ENCODE data around the gene SPTLC3. TPM values are rescaled to one million over a fixed set of nuclear protein-coding genes. Genes with fewer than 3 reads are reported as not detected.

Gene SPTLC3
- total and polyA plus RNA-seq, 2 experiments from 2014 or later = 0.52 to 0.66 TPM

- TF ChIP-seq ZNF462 (CRISPR knock-in tag; IDR thresholded peaks at IDR 0.05) = no peak
- TF ChIP-seq REST (IDR thresholded peaks at IDR 0.05; ENCODE audit: unreplicated experiment) = no peak
- TF ChIP-seq ZNF114 (CRISPR knock-in tag; IDR thresholded peaks at IDR 0.05) = no peak
Observed at GRCh38 chr20:13068336-13068735, 59.6 kb downstream of the SPTLC3 start (continued).

GRCh38 chr20:13081877-13082276 is 73.1 kb downstream of the SPTLC3 start:
- no peak for DNase-seq (ENCODE audit: low spot score)
- ATAC-seq = no peak
- TF ChIP-seq POLR2AphosphoS5 (IDR thresholded peaks at IDR 0.05; ENCODE audit: low read depth) (no peak), ZNF331 (CRISPR knock-in tag; IDR thresholded peaks at IDR 0.05; ENCODE audit: low read depth) (no peak), ZNF114 (CRISPR knock-in tag; IDR thresholded peaks at IDR 0.05) (no peak), EZH2 (IDR thresholded peaks at IDR 0.05; ENCODE audit: low read depth, unreplicated experiment) (no peak), CTCF (conservative IDR thresholded peaks at IDR 0.05; ENCODE audit: low read depth in 2 of 2) (no peak), EZH2phosphoT487 (IDR thresholded peaks at IDR 0.05; ENCODE audit: unreplicated experiment) (no peak), ETS1 (IDR thresholded peaks at IDR 0.05) (no peak)

More at GRCh38 chr20:13081877-13082276, 73.1 kb downstream of the SPTLC3 start:
- no peaks in the 10 kb centered on the region for H3K36me3 Mint-ChIP-seq (ENCODE audit: low read depth)
- H3K27ac Mint-ChIP-seq = no peak overlapping the region
- Histone ChIP-seq H3F3A (replicated peaks; ENCODE audit: low read depth) (no peaks in the 10 kb centered on the region), H3K79me2 (replicated peaks; ENCODE audit: insufficient read depth) (no peaks in the 10 kb centered on the region), H3K4me2 (no peak overlapping the region), H3K36me3 (ENCODE audit: insufficient read depth) (no peaks in the 10 kb centered on the region), H3K4me3 (no peak overlapping the region), H3K9me2 (ENCODE audit: insufficient read depth) (peaks cover 2% of the 10 kb centered on the region; the same call in 1 of the 2 replicates), H3K27me3 (ENCODE audit: insufficient read depth) (no peaks in the 10 kb centered on the region), H2AFZ (no peak overlapping the region), H4K20me1 (replicated peaks; ENCODE audit: insufficient read depth) (no peaks in the 10 kb centered on the region), H3K4me1 (ENCODE audit: insufficient read depth) (no peaks in the 10 kb centered on the region), H3K27ac (ENCODE audit: low read depth) (no peak overlapping the region)
- H3K9me3 Mint-ChIP-seq = no peaks in the 10 kb centered on the region
- no peaks in the 10 kb centered on the region for H3K4me1 Mint-ChIP-seq
- no peaks in the 10 kb centered on the region for H3K27me3 Mint-ChIP-seq (ENCODE audit: insufficient read depth, low read depth, poor library complexity)
- H3K4me3 Mint-ChIP-seq = no peak overlapping the region
